Karpas-422 (cell line): ENCODE measurements around the gene PFDN4. TPM values are rescaled to one million over a fixed set of nuclear protein-coding genes. Genes with fewer than 3 reads are reported as not detected.

Experiments used
- DNase-seq: peaks from one replicate; pipeline ENCODE4 v3.0.0-alpha.2; 2015
- H2AFZ ChIP-seq: fragments of 200-600 bp; sonication (generic); 2 replicates; pipeline ENCODE4 v1.6.1; 2014; ENCODE audit warnings: antibody characterized with exemption, low read length, mixed read lengths
- H3K27ac ChIP-seq: fragments of 200-600 bp; sonication (generic); 2 replicates; pipeline ENCODE4 v1.5.1; 2014; ENCODE audit warnings: mild to moderate bottlenecking, low read length, moderate library complexity
- H3K27me3 ChIP-seq: fragments of 200-600 bp; sonication (generic); 2 replicates; pipeline ENCODE4 v1.6.1; 2014; ENCODE audit warnings: low read length, mixed read lengths
- H3K36me3 ChIP-seq: fragments of 200-600 bp; sonication (generic); 2 replicates; pipeline ENCODE4 v1.6.1; 2014; ENCODE audit warnings: low read length, mixed read lengths; ENCODE audit not compliant: insufficient read depth
- H3K4me1 ChIP-seq: fragments of 200-600 bp; sonication (generic); 2 replicates; pipeline ENCODE4 v1.6.1; 2014; ENCODE audit warnings: mild to moderate bottlenecking, low read length, mixed read lengths
- H3K4me2 ChIP-seq: fragments of 200-600 bp; sonication (generic); 2 replicates; pipeline ENCODE4 v1.6.1; 2014; ENCODE audit warnings: low read length, low read depth, mild to moderate bottlenecking; ENCODE audit not compliant: poor library complexity, severe bottlenecking
- H3K4me3 ChIP-seq: fragments of 200-600 bp; sonication (generic); 2 replicates; pipeline ENCODE4 v1.5.1; 2014; ENCODE audit warnings: mild to moderate bottlenecking, antibody characterized with exemption, low read length, mixed read lengths
- H3K79me2 ChIP-seq: fragments of 200-600 bp; sonication (generic); 2 replicates; pipeline ENCODE4 v1.6.1; 2014; ENCODE audit warnings: mild to moderate bottlenecking, low read length, mixed read lengths
- H3K9ac ChIP-seq: fragments of 200-600 bp; sonication (generic); 2 replicates; pipeline ENCODE4 v1.6.0; 2014; ENCODE audit warnings: low read length
- H3K9me2 ChIP-seq: fragments of 200-600 bp; sonication (generic), shearing (Covaris generic); replicated peaks from 2 replicates; pipeline ENCODE4 v1.6.0; 2014; ENCODE audit warnings: mild to moderate bottlenecking, low read length, moderate library complexity; ENCODE audit not compliant: insufficient read depth
- H3K9me3 ChIP-seq: fragments of 300-700, 200-600 bp; sonication (generic); 2 replicates; pipeline ENCODE4 v1.6.1; 2014; ENCODE audit warnings: low read length, mixed read lengths
- H4K20me1 ChIP-seq: fragments of 200-600 bp; sonication (generic); 2 replicates; pipeline ENCODE4 v1.6.1; 2014; ENCODE audit warnings: mild to moderate bottlenecking, antibody characterized with exemption, low read length, low read depth; ENCODE audit not compliant: insufficient read depth
- total RNA-seq: library from RNA; depleted of rRNA; stranded (reverse); fragments of >200 nt; shearing (Covaris generic); gene quantifications from 2 replicates; pipeline ENCODE4 v1.2.3, GENCODE V29; 2014; ENCODE audit warnings: low replicate concordance

Gene PFDN4
- total RNA-seq, 1 experiment from 2014 or later, result 70.7 TPM

GRCh38 chr20:54204063-54204462 is 3.8 kb upstream of the PFDN4 start:
- Histone ChIP-seq H3K27ac (no peak overlapping the region), H3K4me3 (no peak overlapping the region), H3K36me3 (no peaks in the 10 kb centered on the region), H4K20me1 (0 out of 2 replicates have a peak, but pooled peaks cover 3% of the 10 kb centered on the region), H3K4me2 (no peak overlapping the region), H2AFZ (no peak overlapping the region), H3K4me1 (peaks cover 3% of the 10 kb centered on the region), H3K9me2 (no peaks in the 10 kb centered on the region), H3K9me3 (no peaks in the 10 kb centered on the region), H3K9ac (no peak overlapping the region), H3K27me3 (no peaks in the 10 kb centered on the region), H3K79me2 (peaks cover 11% of the 10 kb centered on the region)
- no peak for DNase-seq

- no peak overlapping the region for H3K9ac ChIP-seq
- no peaks in the 10 kb centered on the region for H4K20me1 ChIP-seq
- no peak for DNase-seq
- H3K4me1 ChIP-seq, result peaks cover 7% of the 10 kb centered on the region
- H3K4me2 ChIP-seq, result no peak overlapping the region
- H3K9me2 ChIP-seq, result no peaks in the 10 kb centered on the region
- H2AFZ ChIP-seq, result no peak overlapping the region
- H3K27me3 ChIP-seq, result no peaks in the 10 kb centered on the region
- H3K27ac ChIP-seq, result no peak overlapping the region
- no peak overlapping the region for H3K4me3 ChIP-seq
- H3K9me3 ChIP-seq, result no peaks in the 10 kb centered on the region
- no peaks in the 10 kb centered on the region for H3K36me3 ChIP-seq
- H3K79me2 ChIP-seq, result peaks cover 15% of the 10 kb centered on the region
These were observed 3.4 kb upstream of the PFDN4 start for GRCh38 chr20:54204481-54204880.

GRCh38 chr20:54205450-54205849 is 2.4 kb upstream of the PFDN4 start:
- Histone ChIP-seq H3K9me3 (no peaks in the 10 kb centered on the region), H3K9me2 (no peaks in the 10 kb centered on the region), H4K20me1 (no peaks in the 10 kb centered on the region), H3K79me2 (peaks cover 25% of the 10 kb centered on the region), H2AFZ (no peak overlapping the region), H3K36me3 (no peaks in the 10 kb centered on the region), H3K27ac (no peak overlapping the region), H3K4me1 (peaks cover 17% of the 10 kb centered on the region), H3K4me2 (no peak overlapping the region), H3K4me3 (no peak overlapping the region), H3K9ac (no peak overlapping the region), H3K27me3 (no peaks in the 10 kb centered on the region)
- no peak for DNase-seq

GRCh38 chr20:54207053-54207742 is 689 bp upstream of the PFDN4 start:
- Histone ChIP-seq H2AFZ (peak overlapping the region; percentile 29; the same call in 1 of the 2 replicates), H3K36me3 (no peaks in the 10 kb centered on the region), H3K9me3 (no peaks in the 10 kb centered on the region), H3K9me2 (no peaks in the 10 kb centered on the region), H3K4me3 (peak overlapping the region; percentile 88), H3K4me1 (peaks cover 17% of the 10 kb centered on the region), H4K20me1 (no peaks in the 10 kb centered on the region), H3K9ac (peak overlapping the region; percentile 85), H3K79me2 (peaks cover 42% of the 10 kb centered on the region), H3K27ac (no peak overlapping the region), H3K4me2 (peak overlapping the region; percentile 91), H3K27me3 (no peaks in the 10 kb centered on the region)
- no peak for DNase-seq

GRCh38 chr20:54208548-54209176 is 775 bp downstream of the PFDN4 start:
- peaks cover 17% of the 10 kb centered on the region for H3K4me1 ChIP-seq
- H3K36me3 ChIP-seq, result no peaks in the 10 kb centered on the region
- H3K9ac ChIP-seq, result peak overlapping the region; percentile 85
- H3K27ac ChIP-seq, result peak overlapping the region; percentile 51; the same call in 1 of the 2 replicates
- H4K20me1 ChIP-seq, result no peaks in the 10 kb centered on the region
- peak overlapping the region; percentile 29; the same call in 1 of the 2 replicates for H2AFZ ChIP-seq
- H3K9me2 ChIP-seq, result no peaks in the 10 kb centered on the region
- peak; percentile 70 for DNase-seq
- H3K79me2 ChIP-seq, result peaks cover 55% of the 10 kb centered on the region
- no peaks in the 10 kb centered on the region for H3K9me3 ChIP-seq
- H3K4me3 ChIP-seq, result peak overlapping the region; percentile 88
- H3K4me2 ChIP-seq, result peak overlapping the region; percentile 91
- no peaks in the 10 kb centered on the region for H3K27me3 ChIP-seq

DNA sequence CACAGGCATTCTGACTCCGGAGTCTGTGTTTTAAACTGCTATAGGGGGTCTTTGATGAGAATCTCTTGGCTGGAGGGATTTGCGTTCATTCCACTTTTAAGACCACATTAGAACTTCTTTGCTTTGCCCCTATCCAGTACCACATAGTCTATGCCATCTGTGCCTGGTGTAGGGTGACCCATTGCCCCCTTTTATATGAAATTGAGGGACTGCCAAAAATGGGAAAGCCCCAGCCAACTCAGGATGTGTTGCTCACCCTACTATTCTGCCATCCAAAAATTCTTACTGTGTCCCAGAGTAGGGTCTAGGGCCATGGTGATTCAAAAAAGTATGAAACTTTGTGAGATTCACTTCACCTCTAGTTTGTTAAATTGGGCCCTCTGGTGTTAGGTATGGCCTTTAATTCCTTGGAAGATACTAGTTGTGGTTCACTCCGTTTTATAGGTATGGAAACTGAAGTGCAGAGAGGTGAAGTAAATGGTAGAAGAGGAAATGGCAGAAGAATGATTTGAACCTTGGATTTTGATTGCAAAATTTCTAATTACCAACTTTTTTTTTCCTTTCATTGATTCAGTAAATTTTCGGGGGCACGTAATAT is 1.4 kb downstream of the PFDN4 start:
- peaks cover 61% of the 10 kb centered on the region for H3K79me2 ChIP-seq
- peaks cover 17% of the 10 kb centered on the region for H3K4me1 ChIP-seq
- H3K27ac ChIP-seq, result no peak overlapping the region
- peak overlapping the region; percentile 85 for H3K9ac ChIP-seq
- no peaks in the 10 kb centered on the region for H3K9me3 ChIP-seq
- H3K27me3 ChIP-seq, result no peaks in the 10 kb centered on the region
- no peak for DNase-seq
- peak overlapping the region; percentile 88 for H3K4me3 ChIP-seq
- H3K9me2 ChIP-seq, result no peaks in the 10 kb centered on the region
- H2AFZ ChIP-seq, result no peak overlapping the region
- peak overlapping the region; percentile 91 for H3K4me2 ChIP-seq
- H4K20me1 ChIP-seq, result no peaks in the 10 kb centered on the region
- no peaks in the 10 kb centered on the region for H3K36me3 ChIP-seq

GRCh38 chr20:54212226-54212625 is 4.3 kb downstream of the PFDN4 start:
- H3K4me2 ChIP-seq, result no peak overlapping the region
- no peak overlapping the region for H3K9ac ChIP-seq
- no peak for DNase-seq
- no peak overlapping the region for H2AFZ ChIP-seq
- no peaks in the 10 kb centered on the region for H3K9me2 ChIP-seq
- no peaks in the 10 kb centered on the region for H4K20me1 ChIP-seq
- peaks cover 16% of the 10 kb centered on the region; the same call in 1 of the 2 replicates for H3K36me3 ChIP-seq
- H3K27ac ChIP-seq, result no peak overlapping the region
- H3K4me3 ChIP-seq, result no peak overlapping the region
- H3K79me2 ChIP-seq, result peaks cover 74% of the 10 kb centered on the region
- H3K4me1 ChIP-seq, result peaks cover 17% of the 10 kb centered on the region
- no peaks in the 10 kb centered on the region for H3K27me3 ChIP-seq
- no peaks in the 10 kb centered on the region for H3K9me3 ChIP-seq

GRCh38 chr20:54212871-54213270 is 5.0 kb downstream of the PFDN4 start:
- DNase-seq, result no peak
- Histone ChIP-seq H3K4me2 (no peak overlapping the region), H4K20me1 (no peaks in the 10 kb centered on the region), H2AFZ (no peak overlapping the region), H3K9ac (no peak overlapping the region), H3K4me1 (peaks cover 17% of the 10 kb centered on the region), H3K4me3 (no peak overlapping the region), H3K36me3 (peaks cover 16% of the 10 kb centered on the region; the same call in 1 of the 2 replicates), H3K79me2 (peaks cover 74% of the 10 kb centered on the region), H3K27me3 (no peaks in the 10 kb centered on the region), H3K9me2 (no peaks in the 10 kb centered on the region), H3K9me3 (no peaks in the 10 kb centered on the region), H3K27ac (no peak overlapping the region)
